SK-N-SH treated with all-trans-retinoic acid at 6 μM for 48 hours (cell line): ENCODE measurements around the gene C16orf46.

ENCODE experiments used
- ATAC-seq: fragments of 200-7000 bp; cut with Tn5 transposase; 3 replicates; pipeline ENCODE4 v1.9.1; 2020; ENCODE audit warnings: mild to moderate bottlenecking, moderate library complexity
- ARNTL ChIP-seq: fragments of 450-650 bp; formaldehyde crosslinking; IDR thresholded peaks from 2 replicates; pipeline ENCODE4 v1.5.0; 2020; ENCODE audit warnings: low read depth, mild to moderate bottlenecking, moderate library complexity, borderline replicate concordance
- BACH2 ChIP-seq: fragments of 250-450 bp; sonication (Bioruptor Pico); IDR thresholded peaks from 2 replicates; pipeline ENCODE4 v1.9.0; 2021; ENCODE audit warnings: mild to moderate bottlenecking, borderline replicate concordance
- CREB5 ChIP-seq: fragments of 250-450 bp; sonication (Bioruptor Pico); IDR thresholded peaks from 2 replicates; pipeline ENCODE4 v1.5.1; 2020; ENCODE audit warnings: low read depth, mild to moderate bottlenecking, moderate library complexity
- CSDC2 ChIP-seq: fragments of 250-450 bp; sonication (Bioruptor Pico); IDR thresholded peaks from 2 replicates; pipeline ENCODE4 v1.5.0; 2020; ENCODE audit warnings: mild to moderate bottlenecking, moderate library complexity
- CSRNP3 ChIP-seq: fragments of 250-450 bp; sonication (Bioruptor Pico); IDR thresholded peaks from 2 replicates; pipeline ENCODE4 v1.5.1; 2021; ENCODE audit warnings: mild to moderate bottlenecking, moderate library complexity
- ESRRG ChIP-seq: fragments of 250-450 bp; sonication (Bioruptor Pico); IDR thresholded peaks from 2 replicates; pipeline ENCODE4 v1.6.1; 2021; ENCODE audit warnings: mild to moderate bottlenecking
- GLIS3 ChIP-seq: fragments of 250-450 bp; sonication (Bioruptor Pico); IDR thresholded peaks from 2 replicates; pipeline ENCODE4 v1.5.0; 2020; ENCODE audit warnings: mild to moderate bottlenecking, moderate library complexity
- ISL1 ChIP-seq: fragments of 250-450 bp; sonication (Bioruptor Pico); IDR thresholded peaks from 2 replicates; pipeline ENCODE4 v2.1.2; 2022; ENCODE audit warnings: mild to moderate bottlenecking, moderate library complexity
- OSR1 ChIP-seq: fragments of 250-450 bp; sonication (Bioruptor Pico); IDR thresholded peaks from 2 replicates; pipeline ENCODE4 v1.8.0; 2022; ENCODE audit warnings: moderate library complexity, mild to moderate bottlenecking, inconsistent platforms
- PATZ1 ChIP-seq: fragments of 250-450 bp; sonication (Bioruptor Pico); IDR thresholded peaks from 2 replicates; pipeline ENCODE4 v1.8.0; 2020; ENCODE audit warnings: mild to moderate bottlenecking, moderate library complexity, borderline replicate concordance
- POU6F1 ChIP-seq: fragments of 250-450 bp; sonication (Bioruptor Pico); IDR thresholded peaks from 2 replicates; pipeline ENCODE4 v1.8.0; 2021; ENCODE audit warnings: low read depth, mild to moderate bottlenecking, moderate library complexity, borderline replicate concordance
- PPARA ChIP-seq: fragments of 250-450 bp; sonication (Bioruptor Pico); IDR thresholded peaks from 2 replicates; pipeline ENCODE4 v1.5.0; 2020; ENCODE audit warnings: mild to moderate bottlenecking, borderline replicate concordance
- RARB ChIP-seq: fragments of 250-450 bp; sonication (Bioruptor Pico); IDR thresholded peaks from 2 replicates; pipeline ENCODE4 v1.8.0; 2021; ENCODE audit warnings: mild to moderate bottlenecking, moderate library complexity
- SNAI2 ChIP-seq: fragments of 250-450 bp; sonication (Bioruptor Pico); IDR thresholded peaks from 2 replicates; pipeline ENCODE4 v1.5.0; 2020; ENCODE audit warnings: mild to moderate bottlenecking, moderate library complexity
- TCF4 ChIP-seq: fragments of 250-450 bp; sonication (Bioruptor Pico); IDR thresholded peaks from 2 replicates; pipeline ENCODE4 v1.8.0; 2021; ENCODE audit warnings: mild to moderate bottlenecking, moderate library complexity, borderline replicate concordance
- TOX ChIP-seq: fragments of 250-450 bp; sonication (Bioruptor Pico); IDR thresholded peaks from 2 replicates; pipeline ENCODE4 v1.8.0; 2021; ENCODE audit warnings: mild to moderate bottlenecking, moderate library complexity, borderline replicate concordance
- TSHZ2 ChIP-seq: fragments of 250-450 bp; sonication (Bioruptor Pico); IDR thresholded peaks from 2 replicates; pipeline ENCODE4 v1.5.0; 2020; ENCODE audit warnings: mild to moderate bottlenecking, moderate library complexity
- ZC3H10 ChIP-seq: fragments of 250-450 bp; sonication (Bioruptor Pico); IDR thresholded peaks from 2 replicates; pipeline ENCODE4 v1.5.1; 2021; ENCODE audit warnings: mild to moderate bottlenecking, moderate library complexity
- ZFP3 ChIP-seq: fragments of 250-450 bp; sonication (Bioruptor Pico); IDR thresholded peaks from 2 replicates; pipeline ENCODE4 v1.5.0; 2020; ENCODE audit warnings: mild to moderate bottlenecking, moderate library complexity
- ZFP30 ChIP-seq: fragments of 450-650 bp; formaldehyde crosslinking; IDR thresholded peaks from 2 replicates; pipeline ENCODE4 v1.5.0; 2022; ENCODE audit warnings: mild to moderate bottlenecking, moderate library complexity
- ZNF565 ChIP-seq: fragments of 450-650 bp; formaldehyde crosslinking; conservative IDR thresholded peaks from 2 replicates; pipeline ENCODE4 v1.5.0; 2020; ENCODE audit warnings: low read depth, mild to moderate bottlenecking, moderate library complexity
- ZNF8 ChIP-seq: fragments of 450-650 bp; formaldehyde crosslinking; IDR thresholded peaks from 2 replicates; pipeline ENCODE4 v1.5.0; 2020; ENCODE audit warnings: mild to moderate bottlenecking, moderate library complexity

C16orf46 gene

GRCh38 chr16:81018496-81018895 is 58.5 kb downstream of the C16orf46 start:
- no peak for ATAC-seq
- TF ChIP-seq ZNF565 (CRISPR knock-in tag) (no peak), TOX (CRISPR knock-in tag) (no peak), ESRRG (CRISPR knock-in tag) (no peak), ZNF8 (CRISPR knock-in tag) (no peak), TSHZ2 (CRISPR knock-in tag) (no peak), CSRNP3 (CRISPR knock-in tag) (no peak), BACH2 (CRISPR knock-in tag) (no peak), SNAI2 (no peak), PATZ1 (CRISPR knock-in tag) (no peak), OSR1 (CRISPR knock-in tag) (no peak), GLIS3 (CRISPR knock-in tag) (no peak), CSDC2 (CRISPR knock-in tag) (no peak), ARNTL (CRISPR knock-in tag) (no peak), ZFP30 (no peak), PPARA (CRISPR knock-in tag) (no peak), RARB (CRISPR knock-in tag) (no peak)
- TF ChIP-seq, all 23 proteins: peak for 0

- no peak for ATAC-seq
- TF ChIP-seq ZC3H10 (CRISPR knock-in tag) (no peak), ARNTL (CRISPR knock-in tag) (no peak), ZNF8 (CRISPR knock-in tag) (no peak), POU6F1 (no peak), TSHZ2 (CRISPR knock-in tag) (no peak), CREB5 (CRISPR knock-in tag) (no peak), PATZ1 (CRISPR knock-in tag) (no peak), RARB (CRISPR knock-in tag) (no peak), ZFP3 (no peak), ZNF565 (CRISPR knock-in tag) (no peak), PPARA (CRISPR knock-in tag) (no peak), ESRRG (CRISPR knock-in tag) (no peak), GLIS3 (CRISPR knock-in tag) (no peak), ISL1 (no peak), CSDC2 (CRISPR knock-in tag) (no peak), TCF4 (no peak), BACH2 (CRISPR knock-in tag) (no peak), SNAI2 (no peak), ZFP30 (no peak)
These were observed 62.4 kb downstream of the C16orf46 start for GRCh38 chr16:81014672-81015071.
